Rectal smooth muscle tissue (tissue), 1 donor: ENCODE results near the gene WDR41.

Source experiments
- H3K27ac ChIP-seq: one replicate; pipeline ENCODE4 v1.7.0; 2013; ENCODE audit warnings: low read depth, low read length, inconsistent platforms
- H3K27me3 ChIP-seq: one replicate; pipeline ENCODE4 v1.7.0; 2013; ENCODE audit warnings: low read length; ENCODE audit not compliant: control insufficient read depth, insufficient read depth
- H3K36me3 ChIP-seq: one replicate; pipeline ENCODE4 v1.7.0; 2013; ENCODE audit warnings: low read length; ENCODE audit not compliant: control insufficient read depth, insufficient read depth
- H3K4me1 ChIP-seq: one replicate; pipeline ENCODE4 v1.7.0; 2013; ENCODE audit warnings: low read length; ENCODE audit not compliant: control insufficient read depth, insufficient read depth
- H3K4me3 ChIP-seq: one replicate; pipeline ENCODE4 v1.7.0; 2013; ENCODE audit warnings: low read length
- H3K9ac ChIP-seq: one replicate; pipeline ENCODE4 v1.7.0; 2013; ENCODE audit warnings: low read length

WDR41 gene

GRCh38 chr5:77438071-77438470 is 54.0 kb downstream of the WDR41 start:
- H3K36me3 ChIP-seq, result no peaks in the 10 kb centered on the region
- H3K9ac ChIP-seq, result no peak overlapping the region
- no peak overlapping the region for H3K27ac ChIP-seq
- H3K27me3 ChIP-seq, result no peaks in the 10 kb centered on the region
- peaks cover 3% of the 10 kb centered on the region for H3K4me1 ChIP-seq
- no peak overlapping the region for H3K4me3 ChIP-seq

DNA sequence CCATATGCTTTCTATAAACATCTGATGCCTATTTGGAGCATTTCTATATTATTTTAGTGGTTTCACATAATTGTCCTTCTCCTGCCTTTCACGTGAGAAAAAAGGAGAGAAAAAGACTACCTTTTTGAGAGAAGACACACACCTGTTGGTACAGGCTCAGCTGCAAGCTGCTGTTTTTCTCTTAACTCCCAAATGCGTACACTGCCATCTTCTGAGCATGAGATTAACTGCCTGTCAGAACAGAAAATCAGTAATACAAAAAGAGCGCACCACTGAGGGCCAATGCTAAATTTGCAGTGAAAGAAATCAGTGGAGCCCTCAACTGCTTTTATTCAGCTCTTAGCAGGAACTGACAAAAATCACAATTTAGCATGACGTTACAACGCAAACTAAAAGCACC is 54.9 kb downstream of the WDR41 start:
- Histone ChIP-seq H3K27ac (no peak overlapping the region), H3K9ac (no peak overlapping the region), H3K27me3 (no peaks in the 10 kb centered on the region), H3K4me1 (peaks cover 3% of the 10 kb centered on the region), H3K4me3 (no peak overlapping the region), H3K36me3 (no peaks in the 10 kb centered on the region)

DNA sequence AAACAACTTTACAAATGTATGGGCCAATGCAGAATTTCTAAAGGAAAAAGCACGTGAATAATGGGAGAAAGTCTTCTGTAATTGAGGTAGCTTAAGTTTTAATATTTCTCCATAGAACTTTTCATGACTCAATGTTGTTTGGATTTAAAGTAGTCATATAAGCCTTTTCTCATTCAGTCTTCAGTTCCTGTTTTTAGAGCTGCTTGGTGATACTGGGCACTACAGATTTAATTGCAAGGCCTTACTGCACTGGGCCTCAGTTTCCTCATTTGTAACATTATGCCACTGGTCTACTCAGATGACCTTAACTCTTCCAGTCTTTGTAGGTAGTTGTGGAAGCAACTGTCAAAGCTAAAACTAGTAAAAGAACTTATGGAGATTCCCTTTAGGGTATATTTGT is 60.4 kb downstream of the WDR41 start:
- no peak overlapping the region for H3K4me3 ChIP-seq
- H3K27ac ChIP-seq, result no peak overlapping the region
- H3K4me1 ChIP-seq, result peaks cover 18% of the 10 kb centered on the region
- H3K27me3 ChIP-seq, result no peaks in the 10 kb centered on the region
- H3K36me3 ChIP-seq, result no peaks in the 10 kb centered on the region
- H3K9ac ChIP-seq, result no peak overlapping the region

- Histone ChIP-seq H3K27me3 (no peaks in the 10 kb centered on the region), H3K36me3 (no peaks in the 10 kb centered on the region), H3K4me1 (peaks cover 18% of the 10 kb centered on the region), H3K9ac (no peak overlapping the region), H3K4me3 (no peak overlapping the region), H3K27ac (no peak overlapping the region)
Observed at GRCh38 chr5:77431286-77431685, 60.8 kb downstream of the WDR41 start.

- Histone ChIP-seq H3K27ac (no peak overlapping the region), H3K9ac (no peak overlapping the region), H3K36me3 (no peaks in the 10 kb centered on the region), H3K27me3 (no peaks in the 10 kb centered on the region), H3K4me1 (peaks cover 18% of the 10 kb centered on the region), H3K4me3 (no peak overlapping the region)
Observed at GRCh38 chr5:77430726-77431125, 61.4 kb downstream of the WDR41 start.

DNA sequence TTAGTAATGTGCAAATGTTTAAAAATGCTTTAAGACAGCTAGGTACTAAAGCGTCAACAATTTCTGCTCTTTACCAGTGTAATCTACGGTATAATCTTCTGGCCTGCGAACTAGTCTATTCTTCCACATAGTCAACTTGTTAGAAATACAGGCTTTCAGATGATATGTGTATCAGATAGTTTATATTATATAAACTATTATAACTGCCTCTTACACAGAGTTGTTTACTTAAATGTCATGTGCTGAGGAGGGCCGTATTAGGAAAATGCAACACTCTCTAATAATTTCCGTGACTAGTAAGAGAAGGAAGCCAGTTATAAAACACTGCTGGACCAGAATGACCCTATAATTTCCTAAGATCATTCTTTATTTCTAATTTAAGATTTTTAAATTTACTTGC is 63.6 kb downstream of the WDR41 start:
- Histone ChIP-seq H3K4me1 (peaks cover 18% of the 10 kb centered on the region), H3K4me3 (no peak overlapping the region), H3K27me3 (no peaks in the 10 kb centered on the region), H3K27ac (peak overlapping the region; percentile 48), H3K9ac (no peak overlapping the region), H3K36me3 (no peaks in the 10 kb centered on the region)

GRCh38 chr5:77427998-77428397 is 64.1 kb downstream of the WDR41 start:
- H3K4me1 ChIP-seq, result peaks cover 18% of the 10 kb centered on the region
- peak overlapping the region; percentile 48 for H3K27ac ChIP-seq
- no peak overlapping the region for H3K9ac ChIP-seq
- H3K36me3 ChIP-seq, result no peaks in the 10 kb centered on the region
- H3K4me3 ChIP-seq, result no peak overlapping the region
- H3K27me3 ChIP-seq, result no peaks in the 10 kb centered on the region

DNA sequence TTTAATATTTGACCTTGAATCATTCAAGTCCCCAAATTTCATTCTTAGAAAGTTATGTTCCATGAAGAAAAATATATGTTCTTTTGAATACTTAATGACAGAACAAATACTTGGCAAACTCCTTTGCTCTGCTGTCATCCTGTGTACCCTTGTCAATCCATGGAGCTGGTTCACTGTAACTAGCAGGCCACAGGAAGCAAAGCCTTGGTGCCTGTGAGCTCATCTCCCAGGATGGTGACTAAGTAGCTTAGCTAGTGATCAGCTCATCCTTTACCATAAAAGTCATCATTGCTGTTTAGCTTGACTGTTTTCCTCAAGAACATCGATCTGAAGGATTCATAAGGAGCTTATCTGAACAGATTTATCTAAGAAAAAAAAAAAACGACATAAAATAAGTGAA is 65.4 kb downstream of the WDR41 start:
- Histone ChIP-seq H3K27me3 (no peaks in the 10 kb centered on the region), H3K9ac (no peak overlapping the region), H3K4me3 (no peak overlapping the region), H3K4me1 (peaks cover 18% of the 10 kb centered on the region), H3K27ac (no peak overlapping the region), H3K36me3 (no peaks in the 10 kb centered on the region)

DNA sequence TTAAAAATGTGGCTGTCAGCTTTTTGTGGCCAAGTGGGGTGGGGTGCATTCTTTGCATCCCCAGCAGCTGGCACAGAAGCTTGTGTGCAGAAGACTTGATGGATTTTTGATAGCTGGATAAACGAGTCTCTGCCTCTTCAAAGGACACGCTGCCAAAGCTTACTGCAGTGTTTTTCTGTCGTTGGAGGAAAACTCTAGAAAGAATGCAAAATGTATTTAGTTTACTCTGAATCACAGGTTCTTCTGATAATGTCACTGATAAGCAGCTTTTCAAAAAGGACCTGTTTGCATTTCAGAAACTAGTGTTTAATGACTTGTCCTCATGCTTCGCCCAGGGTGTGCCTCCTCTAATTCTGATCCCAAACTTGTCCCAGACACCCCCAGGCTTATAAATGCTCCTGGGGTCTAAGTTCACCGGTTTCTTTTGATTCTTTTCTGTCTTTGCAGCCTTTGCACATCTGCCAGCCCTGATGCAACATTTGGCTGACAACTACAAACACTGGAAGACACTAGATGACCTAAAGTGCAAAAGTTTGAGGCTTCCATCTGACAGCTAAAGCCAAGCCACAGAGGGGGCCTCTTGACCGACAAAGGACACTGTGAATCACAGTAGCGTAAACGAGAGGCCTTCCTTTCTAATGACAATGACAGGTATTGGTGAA is 66.0 kb downstream of the WDR41 start:
- H3K27me3 ChIP-seq, result no peaks in the 10 kb centered on the region
- no peak overlapping the region for H3K9ac ChIP-seq
- H3K4me3 ChIP-seq, result no peak overlapping the region
- peaks cover 18% of the 10 kb centered on the region for H3K4me1 ChIP-seq
- H3K36me3 ChIP-seq, result no peaks in the 10 kb centered on the region
- H3K27ac ChIP-seq, result no peak overlapping the region

- Histone ChIP-seq H3K27ac (no peak overlapping the region), H3K36me3 (no peaks in the 10 kb centered on the region), H3K27me3 (no peaks in the 10 kb centered on the region), H3K9ac (no peak overlapping the region), H3K4me1 (peaks cover 18% of the 10 kb centered on the region), H3K4me3 (no peak overlapping the region)
Observed at GRCh38 chr5:77425420-77425819, 66.7 kb downstream of the WDR41 start.

GRCh38 chr5:77424921-77425320 is 67.2 kb downstream of the WDR41 start:
- H3K27ac ChIP-seq, result no peak overlapping the region
- no peak overlapping the region for H3K4me3 ChIP-seq
- no peaks in the 10 kb centered on the region for H3K36me3 ChIP-seq
- H3K4me1 ChIP-seq, result peaks cover 18% of the 10 kb centered on the region
- H3K9ac ChIP-seq, result no peak overlapping the region
- no peaks in the 10 kb centered on the region for H3K27me3 ChIP-seq

DNA sequence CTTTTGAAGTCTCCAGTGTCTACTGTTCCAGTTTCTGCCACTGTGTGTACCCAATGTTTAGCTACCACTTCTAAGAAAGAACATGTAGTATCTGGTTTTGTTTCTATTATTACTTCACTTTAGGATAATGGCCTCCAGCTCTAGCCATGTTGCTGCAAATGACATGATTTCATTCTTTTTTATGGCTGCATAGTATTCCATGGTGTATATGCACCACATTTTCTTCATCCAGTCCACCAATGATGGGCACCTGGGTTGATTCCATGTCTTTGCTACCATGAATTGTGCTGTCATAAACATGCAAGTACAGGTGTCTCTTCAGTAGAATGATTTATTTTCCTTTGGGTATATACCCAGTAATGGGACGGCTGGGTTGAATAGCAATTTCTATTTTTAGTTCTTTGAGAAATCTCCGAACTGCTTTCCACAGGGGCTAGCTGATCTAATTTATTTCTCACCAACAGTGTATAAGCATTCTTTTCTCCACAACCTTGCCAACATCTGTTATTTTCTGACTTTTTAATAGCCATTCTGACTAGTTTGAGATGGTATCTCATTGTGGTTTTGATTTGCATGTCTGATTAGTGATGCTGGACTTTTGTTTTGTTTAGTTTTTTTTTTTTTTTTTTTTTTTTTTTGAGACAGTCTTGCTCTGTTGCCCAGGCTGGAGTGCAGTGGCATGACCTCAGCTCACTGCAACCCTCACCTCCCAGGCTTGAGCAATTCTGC is 68.9 kb downstream of the WDR41 start:
- Histone ChIP-seq H3K4me3 (no peak overlapping the region), H3K27ac (no peak overlapping the region), H3K4me1 (peaks cover 4% of the 10 kb centered on the region), H3K36me3 (no peaks in the 10 kb centered on the region), H3K9ac (no peak overlapping the region), H3K27me3 (no peaks in the 10 kb centered on the region)

DNA sequence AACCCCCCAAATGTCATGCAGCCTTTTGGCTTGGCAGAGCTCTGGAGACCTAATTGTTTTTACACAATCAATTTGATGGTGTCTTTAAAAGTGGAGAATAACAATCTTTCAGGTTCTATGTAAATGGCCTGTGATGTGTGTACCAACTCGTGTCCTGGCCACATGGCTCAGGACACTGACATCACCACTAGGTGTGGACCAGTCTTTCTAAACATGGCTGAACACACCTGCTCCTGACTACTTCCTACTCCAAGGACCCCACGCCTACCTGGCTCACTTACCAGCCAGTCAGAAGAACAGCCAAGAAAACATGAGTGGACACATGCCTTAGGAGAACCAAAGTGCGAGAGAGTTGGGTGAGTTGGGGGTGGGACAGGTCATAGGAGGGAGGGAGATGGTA is 71.2 kb downstream of the WDR41 start:
- no peak overlapping the region for H3K9ac ChIP-seq
- H3K36me3 ChIP-seq, result no peaks in the 10 kb centered on the region
- no peaks in the 10 kb centered on the region for H3K4me1 ChIP-seq
- no peaks in the 10 kb centered on the region for H3K27me3 ChIP-seq
- no peak overlapping the region for H3K4me3 ChIP-seq
- H3K27ac ChIP-seq, result no peak overlapping the region
